Measurements from ENCODE around the gene MALL.
"Not testable (repeated sequence)": the region's sequence is repeated elsewhere in the genome, so short reads cannot be mapped to it uniquely, and the experiment has no call there.

MALL gene

GRCh38 chr2:110115291-110116032, at the start of gene MALL:
MALL (minus strand) TSS chr2:110115822; CDS start chr2:110115792, 30 bp downstream.
- H3K4me1 Mint-ChIP-seq = no peaks in the 10 kb centered on the region
- H3K9me3 Mint-ChIP-seq = peaks cover 3% of the 10 kb centered on the region
- peaks cover 48% of the 10 kb centered on the region for H3K27me3 Mint-ChIP-seq
- no peak within 1 kb of the TSS for H3K27ac Mint-ChIP-seq
- no peak within 1 kb of the TSS for H3K4me3 Mint-ChIP-seq
- peak; percentile 32 for ATAC-seq
- no peaks in the 10 kb centered on the region for H3K36me3 Mint-ChIP-seq

GRCh38 chr2:110157153-110157793, 41.7 kb upstream of the MALL start:
- H3K4me1 Mint-ChIP-seq = peaks cover 6% of the 10 kb centered on the region
- no peaks in the 10 kb centered on the region for H3K27me3 Mint-ChIP-seq
- H3K36me3 Mint-ChIP-seq = peaks cover 15% of the 10 kb centered on the region
- peaks cover 12% of the 10 kb centered on the region for H3K9me3 Mint-ChIP-seq
- no peak overlapping the region for H3K27ac Mint-ChIP-seq
- no peak overlapping the region for H3K4me3 Mint-ChIP-seq
- peak; percentile 62 for ATAC-seq

- H3K36me3 Mint-ChIP-seq = peaks cover 14% of the 10 kb centered on the region
- not testable (repeated sequence) for H3K27ac Mint-ChIP-seq, ATAC-seq, H3K27me3 Mint-ChIP-seq, H3K4me3 Mint-ChIP-seq, H3K4me1 Mint-ChIP-seq
- peaks cover 12% of the 10 kb centered on the region for H3K9me3 Mint-ChIP-seq
Observed at GRCh38 chr2:110154828-110155227, 39.2 kb upstream of the MALL start.

GRCh38 chr2:110154188-110154587, 38.6 kb upstream of the MALL start:
- peaks cover 12% of the 10 kb centered on the region for H3K9me3 Mint-ChIP-seq
- not testable (repeated sequence) for H3K27me3 Mint-ChIP-seq, ATAC-seq, H3K4me1 Mint-ChIP-seq, H3K27ac Mint-ChIP-seq, H3K4me3 Mint-ChIP-seq
- peaks cover 14% of the 10 kb centered on the region for H3K36me3 Mint-ChIP-seq

DNA sequence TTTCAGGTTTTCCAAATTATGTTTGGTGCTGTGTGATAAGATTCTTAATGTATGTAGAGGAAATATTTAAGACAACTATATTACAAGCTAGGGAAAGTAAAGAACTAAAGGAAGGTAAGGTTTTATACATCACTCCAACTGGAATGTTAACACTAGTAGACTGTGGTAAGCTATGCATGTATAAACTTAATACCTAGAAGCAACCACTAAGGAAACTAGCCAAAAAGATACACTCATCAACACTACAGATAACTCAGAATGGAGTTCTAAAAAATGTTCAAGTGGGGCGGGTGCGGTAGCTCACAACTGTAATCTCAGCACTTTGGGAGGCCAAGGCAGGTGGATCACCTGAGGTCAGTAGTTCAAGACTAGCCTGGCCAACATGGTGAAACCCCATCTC, 37.8 kb upstream of the MALL start:
- ATAC-seq = no peak
- H3K4me3 Mint-ChIP-seq = no peak overlapping the region
- H3K27me3 Mint-ChIP-seq = no peaks in the 10 kb centered on the region
- H3K9me3 Mint-ChIP-seq = peaks cover 12% of the 10 kb centered on the region
- peaks cover 14% of the 10 kb centered on the region for H3K36me3 Mint-ChIP-seq
- H3K4me1 Mint-ChIP-seq = peaks cover 6% of the 10 kb centered on the region
- H3K27ac Mint-ChIP-seq = no peak overlapping the region

DNA sequence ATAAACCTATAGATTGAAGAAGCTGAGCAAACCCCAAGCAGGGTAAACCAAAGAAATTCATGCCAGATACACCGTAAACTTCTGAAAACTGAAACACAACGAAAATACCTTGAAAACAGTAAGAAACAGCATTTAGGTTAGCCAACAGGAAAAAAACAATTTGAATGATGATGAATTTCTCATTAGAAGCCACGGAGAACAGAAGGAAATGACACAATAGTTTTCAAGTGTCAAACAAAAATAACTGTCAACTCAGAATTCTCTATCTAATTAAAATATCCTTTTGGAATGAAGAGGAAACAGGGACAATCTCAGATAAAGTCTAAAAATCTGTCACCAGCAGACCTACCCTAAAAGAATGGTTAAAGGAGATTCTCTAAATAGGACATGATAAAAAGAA, 37.3 kb upstream of the MALL start:
- H3K9me3 Mint-ChIP-seq = peaks cover 15% of the 10 kb centered on the region
- H3K4me3 Mint-ChIP-seq = no peak overlapping the region
- H3K4me1 Mint-ChIP-seq = peaks cover 6% of the 10 kb centered on the region
- H3K27ac Mint-ChIP-seq = no peak overlapping the region
- no peaks in the 10 kb centered on the region for H3K27me3 Mint-ChIP-seq
- peaks cover 18% of the 10 kb centered on the region for H3K36me3 Mint-ChIP-seq
- no peak for ATAC-seq

- no peak overlapping the region for H3K27ac Mint-ChIP-seq
- H3K4me1 Mint-ChIP-seq = no peaks in the 10 kb centered on the region
- H3K9me3 Mint-ChIP-seq = peaks cover 9% of the 10 kb centered on the region
- H3K27me3 Mint-ChIP-seq = no peaks in the 10 kb centered on the region
- no peak overlapping the region for H3K4me3 Mint-ChIP-seq
- ATAC-seq = no peak
- peaks cover 13% of the 10 kb centered on the region for H3K36me3 Mint-ChIP-seq
Observed at GRCh38 chr2:110149330-110150220, 34.0 kb upstream of the MALL start.

DNA sequence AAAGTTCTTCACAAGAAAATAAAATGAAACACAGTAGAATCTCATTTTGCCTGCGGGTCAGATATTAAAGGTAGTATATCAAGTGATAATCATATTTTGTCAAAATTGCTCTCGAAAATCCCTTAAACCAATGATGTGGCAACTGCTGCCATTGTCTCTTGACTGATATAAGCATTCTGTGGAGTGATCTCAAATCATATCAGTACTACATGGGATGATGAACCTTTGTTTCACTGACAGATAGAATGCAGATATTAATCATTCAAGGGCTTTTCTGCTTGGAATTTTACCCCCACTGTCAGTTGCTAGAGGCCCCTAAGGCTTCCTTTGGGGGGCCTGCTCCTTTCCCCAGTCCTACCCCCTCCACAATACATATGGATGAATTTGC, 31.3 kb upstream of the MALL start:
- Mint-ChIP-seq H3K4me3 (no peak overlapping the region), H3K27me3 (no peaks in the 10 kb centered on the region), H3K9me3 (peaks cover 3% of the 10 kb centered on the region), H3K4me1 (no peaks in the 10 kb centered on the region), H3K36me3 (peaks cover 6% of the 10 kb centered on the region), H3K27ac (no peak overlapping the region)
- no peak for ATAC-seq

- Mint-ChIP-seq H3K36me3 (peaks cover 6% of the 10 kb centered on the region), H3K27ac (no peak overlapping the region), H3K4me3 (no peak overlapping the region), H3K4me1 (no peaks in the 10 kb centered on the region), H3K27me3 (no peaks in the 10 kb centered on the region), H3K9me3 (peaks cover 3% of the 10 kb centered on the region)
- ATAC-seq = no peak
Observed at GRCh38 chr2:110146183-110146944, 30.7 kb upstream of the MALL start.

GRCh38 chr2:110143982-110144381, 28.4 kb upstream of the MALL start:
- peak; percentile 49 for ATAC-seq
- Mint-ChIP-seq H3K27me3 (no peaks in the 10 kb centered on the region), H3K27ac (no peak overlapping the region)

DNA sequence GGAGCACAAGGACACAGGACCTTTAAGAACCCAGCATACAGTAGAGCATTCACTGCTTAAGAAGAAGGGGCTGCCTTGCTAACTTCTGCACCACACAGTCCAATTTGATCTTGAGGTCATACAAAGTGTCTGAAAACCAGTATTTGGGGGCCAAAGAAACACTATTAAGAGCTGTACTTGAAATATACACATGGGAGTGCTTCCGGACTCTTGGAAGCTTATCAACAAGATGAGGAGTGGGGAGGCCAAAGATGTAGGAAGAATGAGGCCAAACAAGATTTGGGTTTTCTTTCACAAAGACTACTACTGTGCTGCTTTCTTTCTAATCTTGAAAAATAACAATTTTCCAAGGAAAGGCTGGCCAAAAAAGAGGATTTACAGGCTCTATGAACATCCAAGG, 24.8 kb upstream of the MALL start:
- Mint-ChIP-seq H3K4me3 (no peak overlapping the region), H3K36me3 (no peaks in the 10 kb centered on the region), H3K9me3 (peaks cover 4% of the 10 kb centered on the region), H3K27ac (no peak overlapping the region), H3K27me3 (no peaks in the 10 kb centered on the region), H3K4me1 (no peaks in the 10 kb centered on the region)
- ATAC-seq = no peak

More at GRCh38 chr2:110143982-110144381, 28.4 kb upstream of the MALL start:
- no peaks in the 10 kb centered on the region for H3K4me1 Mint-ChIP-seq
- H3K4me3 Mint-ChIP-seq = no peak overlapping the region
- peaks cover 3% of the 10 kb centered on the region for H3K9me3 Mint-ChIP-seq
- H3K36me3 Mint-ChIP-seq = peaks cover 6% of the 10 kb centered on the region

GRCh38 chr2:110134025-110134424, 18.4 kb upstream of the MALL start:
- peaks cover 23% of the 10 kb centered on the region for H3K36me3 Mint-ChIP-seq
- H3K4me1 Mint-ChIP-seq = no peaks in the 10 kb centered on the region
- H3K9me3 Mint-ChIP-seq = peaks cover 13% of the 10 kb centered on the region
- no peak for ATAC-seq
- H3K27me3 Mint-ChIP-seq = no peaks in the 10 kb centered on the region
- no peak overlapping the region for H3K4me3 Mint-ChIP-seq
- H3K27ac Mint-ChIP-seq = no peak overlapping the region

GRCh38 chr2:110131166-110131565, 15.5 kb upstream of the MALL start:
- Mint-ChIP-seq H3K27ac (no peak overlapping the region), H3K4me3 (no peak overlapping the region), H3K4me1 (no peaks in the 10 kb centered on the region), H3K9me3 (peaks cover 9% of the 10 kb centered on the region), H3K27me3 (no peaks in the 10 kb centered on the region), H3K36me3 (peaks cover 23% of the 10 kb centered on the region)
- no peak for ATAC-seq

DNA sequence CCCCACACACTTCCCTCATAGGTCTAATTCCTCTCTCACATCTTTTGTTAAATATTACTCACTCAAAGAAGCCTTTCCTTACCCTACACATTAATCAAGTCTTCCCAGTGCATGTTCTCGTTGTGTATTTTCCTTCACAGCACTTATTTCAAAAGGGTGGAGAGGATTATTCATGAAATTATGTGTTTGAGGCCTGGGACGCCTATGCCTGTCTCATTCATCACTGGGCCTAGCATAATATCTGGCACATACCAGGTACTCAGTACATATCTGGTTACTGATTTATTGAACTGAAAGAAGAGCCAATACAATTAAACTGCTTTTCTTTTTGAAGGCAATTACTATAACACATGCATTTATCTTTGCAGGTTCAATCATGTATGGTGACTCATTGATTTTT, 15.1 kb upstream of the MALL start:
- no peak for ATAC-seq
- Mint-ChIP-seq H3K27ac (no peak overlapping the region), H3K9me3 (peaks cover 9% of the 10 kb centered on the region), H3K36me3 (peaks cover 23% of the 10 kb centered on the region), H3K4me1 (no peaks in the 10 kb centered on the region), H3K27me3 (no peaks in the 10 kb centered on the region), H3K4me3 (no peak overlapping the region)

- Mint-ChIP-seq H3K27me3 (no peaks in the 10 kb centered on the region), H3K36me3 (peaks cover 3% of the 10 kb centered on the region), H3K9me3 (no peaks in the 10 kb centered on the region), H3K27ac (no peak overlapping the region), H3K4me1 (no peaks in the 10 kb centered on the region), H3K4me3 (no peak overlapping the region)
- no peak for ATAC-seq
Observed at GRCh38 chr2:110126906-110127305, 11.3 kb upstream of the MALL start.

Data from stimulated activated memory B cell treated with anti-CD40 and anti-IgM and Interleukin-4, amounts not matched to agents 10 μg/mL and 1 μg/mL and 100 μg/mL, for 72 hours (primary cell).